ENCODE results near the gene BARHL1. TPM values are rescaled to one million over a fixed set of nuclear protein-coding genes. Genes with fewer than 3 reads are reported as not detected.

The BARHL1 gene
- total RNA-seq, 4 donors from 2014 or later = not detected

- Histone ChIP-seq H3K4me3 (no peak overlapping the region), H3K4me1 (peaks cover 0 to 17% (median 7%) of the 10 kb centered on the region in 4 donors), H3K9me3 (no peaks in the 10 kb centered on the region), H3K27ac (no peak overlapping the region), H3K36me3 (peaks cover 0 to 3% (median 0%) of the 10 kb centered on the region in 3 donors), H3K27me3 (peaks cover 0 to 64% of the 10 kb centered on the region in 2 donors)
- DNase-seq = no peak
- TF ChIP-seq, protein P1, sequence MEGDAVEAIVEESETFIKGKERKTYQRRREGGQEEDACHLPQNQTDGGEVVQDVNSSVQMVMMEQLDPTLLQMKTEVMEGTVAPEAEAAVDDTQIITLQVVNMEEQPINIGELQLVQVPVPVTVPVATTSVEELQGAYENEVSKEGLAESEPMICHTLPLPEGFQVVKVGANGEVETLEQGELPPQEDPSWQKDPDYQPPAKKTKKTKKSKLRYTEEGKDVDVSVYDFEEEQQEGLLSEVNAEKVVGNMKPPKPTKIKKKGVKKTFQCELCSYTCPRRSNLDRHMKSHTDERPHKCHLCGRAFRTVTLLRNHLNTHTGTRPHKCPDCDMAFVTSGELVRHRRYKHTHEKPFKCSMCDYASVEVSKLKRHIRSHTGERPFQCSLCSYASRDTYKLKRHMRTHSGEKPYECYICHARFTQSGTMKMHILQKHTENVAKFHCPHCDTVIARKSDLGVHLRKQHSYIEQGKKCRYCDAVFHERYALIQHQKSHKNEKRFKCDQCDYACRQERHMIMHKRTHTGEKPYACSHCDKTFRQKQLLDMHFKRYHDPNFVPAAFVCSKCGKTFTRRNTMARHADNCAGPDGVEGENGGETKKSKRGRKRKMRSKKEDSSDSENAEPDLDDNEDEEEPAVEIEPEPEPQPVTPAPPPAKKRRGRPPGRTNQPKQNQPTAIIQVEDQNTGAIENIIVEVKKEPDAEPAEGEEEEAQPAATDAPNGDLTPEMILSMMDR (IDR thresholded peaks at IDR 0.05) = no peak
- no peak for TF ChIP-seq POLR2A (IDR thresholded peaks at IDR 0.05)
Measured at GRCh38 chr9:132589148-132590036, 7.0 kb downstream of the BARHL1 start.

- no peak overlapping the region for H3K27ac ChIP-seq
- no peak for DNase-seq
- H3K4me3 ChIP-seq = no peak overlapping the region
- H3K27me3 ChIP-seq = peaks cover 0 to 59% of the 10 kb centered on the region in 2 donors
- H3K4me1 ChIP-seq = peaks cover 0 to 17% (median 7%) of the 10 kb centered on the region in 4 donors
- H3K9me3 ChIP-seq = no peaks in the 10 kb centered on the region
- no peak for TF ChIP-seq POLR2A (IDR thresholded peaks at IDR 0.05)
- TF ChIP-seq, protein P1 (IDR thresholded peaks at IDR 0.05) = no peak
- H3K36me3 ChIP-seq = peaks cover 0 to 8% (median 0%) of the 10 kb centered on the region in 3 donors
Measured at GRCh38 chr9:132590037-132590317, 7.6 kb downstream of the BARHL1 start.

- no peak overlapping the region for H3K4me3 ChIP-seq
- no peaks in the 10 kb centered on the region for H3K9me3 ChIP-seq
- H3K4me1 ChIP-seq = peaks cover 0 to 17% (median 7%) of the 10 kb centered on the region in 4 donors
- H3K27me3 ChIP-seq = peaks cover 0 to 53% of the 10 kb centered on the region in 2 donors
- no peak overlapping the region for H3K27ac ChIP-seq
- peaks cover 0 to 9% (median 0%) of the 10 kb centered on the region in 3 donors for H3K36me3 ChIP-seq
- TF ChIP-seq, protein P1 (IDR thresholded peaks at IDR 0.05) = no peak
- TF ChIP-seq POLR2A (IDR thresholded peaks at IDR 0.05) = no peak
- DNase-seq = no peak
Measured at GRCh38 chr9:132590318-132591182, 8.1 kb downstream of the BARHL1 start.

DNA sequence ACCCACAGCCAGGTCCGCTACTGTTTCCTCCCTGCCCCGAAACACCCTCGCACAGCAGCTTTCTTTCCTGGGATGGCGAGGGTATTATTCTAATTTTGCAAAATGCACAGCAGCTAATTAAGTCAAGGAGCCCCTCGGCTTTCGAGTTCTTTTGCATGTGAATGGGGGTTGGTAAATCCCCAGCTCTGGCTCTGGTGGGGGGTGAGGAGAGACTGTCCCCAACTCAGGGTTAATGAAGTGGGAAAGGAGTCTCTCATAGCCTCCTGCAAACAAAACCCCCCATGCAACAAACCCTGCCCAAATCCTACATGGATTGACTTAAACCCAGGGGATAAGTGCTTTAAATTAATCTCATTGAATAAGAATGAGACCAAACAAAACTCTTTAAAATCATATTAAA is 8.8 kb downstream of the BARHL1 start:
- Histone ChIP-seq H3K27me3 (peaks cover 0 to 48% of the 10 kb centered on the region in 2 donors), H3K36me3 (peaks cover 0 to 9% (median 0%) of the 10 kb centered on the region in 3 donors), H3K27ac (no peak overlapping the region), H3K4me1 (peaks cover 0 to 17% (median 5%) of the 10 kb centered on the region in 4 donors), H3K4me3 (no peak overlapping the region), H3K9me3 (no peaks in the 10 kb centered on the region)
- DNase-seq = no peak
- no peak for TF ChIP-seq POLR2A (IDR thresholded peaks at IDR 0.05)
- TF ChIP-seq, protein P1 (IDR thresholded peaks at IDR 0.05) = no peak

- TF ChIP-seq, protein P1 (IDR thresholded peaks at IDR 0.05) = no peak
- no peak for TF ChIP-seq POLR2A (IDR thresholded peaks at IDR 0.05)
- peaks cover 0 to 9% (median 0%) of the 10 kb centered on the region in 3 donors for H3K36me3 ChIP-seq
- no peak overlapping the region for H3K27ac ChIP-seq
- H3K4me3 ChIP-seq = no peak overlapping the region
- no peaks in the 10 kb centered on the region for H3K9me3 ChIP-seq
- H3K27me3 ChIP-seq = peaks cover 0 to 42% of the 10 kb centered on the region in 2 donors
- H3K4me1 ChIP-seq = peaks cover 0 to 17% (median 2%) of the 10 kb centered on the region in 4 donors
- no peak for DNase-seq
Measured at GRCh38 chr9:132591751-132592314, 9.4 kb downstream of the BARHL1 start.

Data from Peyer's patch (tissue), 4 donors.